Measurements from ENCODE around the gene MAPKAP1. TPM values are rescaled to one million over a fixed set of nuclear protein-coding genes. Genes with fewer than 3 reads are reported as not detected.
A peak's percentile ranks its signal among the peaks of the same experiment; 100 is the strongest.

Gene MAPKAP1
- total RNA-seq, 1 donor from 2014 or later = 62.9 TPM

DNA sequence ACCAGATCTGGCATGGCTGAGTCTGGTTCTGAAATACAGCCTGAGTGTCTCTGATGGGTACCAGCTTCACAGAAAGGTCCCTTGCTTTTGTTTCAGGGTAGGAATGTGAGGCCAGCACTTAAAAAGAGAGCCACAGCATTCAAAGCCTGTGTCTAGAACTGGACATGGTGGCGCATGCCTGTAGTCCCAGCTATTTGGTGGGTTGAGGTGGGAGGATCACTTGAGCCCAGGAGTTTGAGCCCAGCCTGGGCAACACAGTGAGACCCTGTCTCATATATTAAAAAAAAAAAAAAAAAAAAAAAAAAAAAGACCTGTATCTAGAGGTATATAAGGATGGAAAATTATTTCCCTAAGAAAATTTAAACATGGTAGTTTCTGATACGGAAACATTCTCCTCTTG lies 243.1 kb downstream of the MAPKAP1 start:
- no peaks in the 10 kb centered on the region for H3K27me3 Mint-ChIP-seq (ENCODE audit: low read depth)
- no peak overlapping the region for H3K27ac Mint-ChIP-seq
- no peak overlapping the region for H3K4me3 Mint-ChIP-seq
- DNase-seq (ENCODE audit: low spot score in 2 of 2, unreplicated experiment in 2 of 2) = no peak
- TF ChIP-seq, protein P1, sequence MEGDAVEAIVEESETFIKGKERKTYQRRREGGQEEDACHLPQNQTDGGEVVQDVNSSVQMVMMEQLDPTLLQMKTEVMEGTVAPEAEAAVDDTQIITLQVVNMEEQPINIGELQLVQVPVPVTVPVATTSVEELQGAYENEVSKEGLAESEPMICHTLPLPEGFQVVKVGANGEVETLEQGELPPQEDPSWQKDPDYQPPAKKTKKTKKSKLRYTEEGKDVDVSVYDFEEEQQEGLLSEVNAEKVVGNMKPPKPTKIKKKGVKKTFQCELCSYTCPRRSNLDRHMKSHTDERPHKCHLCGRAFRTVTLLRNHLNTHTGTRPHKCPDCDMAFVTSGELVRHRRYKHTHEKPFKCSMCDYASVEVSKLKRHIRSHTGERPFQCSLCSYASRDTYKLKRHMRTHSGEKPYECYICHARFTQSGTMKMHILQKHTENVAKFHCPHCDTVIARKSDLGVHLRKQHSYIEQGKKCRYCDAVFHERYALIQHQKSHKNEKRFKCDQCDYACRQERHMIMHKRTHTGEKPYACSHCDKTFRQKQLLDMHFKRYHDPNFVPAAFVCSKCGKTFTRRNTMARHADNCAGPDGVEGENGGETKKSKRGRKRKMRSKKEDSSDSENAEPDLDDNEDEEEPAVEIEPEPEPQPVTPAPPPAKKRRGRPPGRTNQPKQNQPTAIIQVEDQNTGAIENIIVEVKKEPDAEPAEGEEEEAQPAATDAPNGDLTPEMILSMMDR (IDR thresholded peaks at IDR 0.05; ENCODE audit: unreplicated experiment) = no peak
- H3K36me3 Mint-ChIP-seq = peaks cover 3% of the 10 kb centered on the region
- H3K4me1 Mint-ChIP-seq = peaks cover 39% of the 10 kb centered on the region
- H3K9me3 Mint-ChIP-seq = no peaks in the 10 kb centered on the region

DNA sequence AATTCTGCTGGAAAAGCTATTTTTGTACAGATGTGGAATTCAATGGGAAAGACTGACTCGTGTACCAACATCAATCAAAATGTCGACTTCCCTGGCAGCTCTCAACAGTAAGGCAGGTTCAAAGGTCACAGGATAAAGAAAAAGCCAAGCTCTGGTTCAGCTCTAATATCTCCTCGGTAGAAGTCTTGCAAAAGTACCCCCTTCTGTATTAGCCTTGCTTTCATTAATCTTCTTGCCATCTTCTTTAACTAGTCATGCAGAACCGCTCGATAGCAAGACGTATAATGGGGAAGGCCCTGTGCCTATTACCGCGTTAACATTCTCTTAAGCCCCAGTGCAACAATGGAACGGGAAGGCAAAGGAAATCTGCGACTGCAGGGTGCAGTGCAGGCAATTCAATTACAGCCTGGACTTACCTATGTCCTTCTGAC lies 244.1 kb downstream of the MAPKAP1 start:
- Mint-ChIP-seq H3K4me3 (no peak overlapping the region), H3K36me3 (peaks cover 10% of the 10 kb centered on the region), H3K4me1 (peaks cover 35% of the 10 kb centered on the region), H3K27me3 (ENCODE audit: low read depth) (no peaks in the 10 kb centered on the region), H3K27ac (no peak overlapping the region), H3K9me3 (peaks cover 4% of the 10 kb centered on the region)
- TF ChIP-seq, protein P1 (IDR thresholded peaks at IDR 0.05; ENCODE audit: unreplicated experiment) = no peak
- DNase-seq (ENCODE audit: low spot score in 2 of 2, unreplicated experiment in 2 of 2) = no peak

DNA sequence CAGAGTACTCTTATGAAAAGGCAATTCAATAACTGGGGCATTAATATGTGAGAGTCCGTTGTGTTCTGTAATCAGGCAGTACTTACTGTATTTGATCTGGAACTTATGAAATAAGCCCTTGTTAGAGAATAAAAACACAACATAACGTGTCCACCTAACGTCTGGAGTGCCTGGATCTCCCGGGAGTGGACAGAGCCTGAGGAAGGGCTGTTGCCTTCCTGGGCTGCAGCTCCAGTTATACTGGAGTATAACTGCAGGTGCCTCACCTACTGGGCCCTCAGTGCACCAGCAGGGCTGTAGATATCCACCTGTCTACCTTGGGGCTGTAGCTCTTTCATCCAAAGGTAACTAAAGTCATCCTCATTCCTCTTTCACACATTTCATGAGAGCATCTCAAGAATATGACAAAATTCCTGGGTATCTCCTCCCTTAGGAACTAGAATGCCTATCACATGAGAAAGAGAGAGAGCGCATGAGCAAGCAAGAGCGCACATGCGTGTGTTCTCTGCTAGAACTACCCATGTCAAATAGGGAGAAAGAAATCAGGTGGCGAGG lies 245.3 kb downstream of the MAPKAP1 start:
- H3K27me3 Mint-ChIP-seq (ENCODE audit: low read depth) = no peaks in the 10 kb centered on the region
- H3K9me3 Mint-ChIP-seq = peaks cover 12% of the 10 kb centered on the region
- H3K27ac Mint-ChIP-seq = no peak overlapping the region
- peaks cover 20% of the 10 kb centered on the region for H3K36me3 Mint-ChIP-seq
- H3K4me3 Mint-ChIP-seq = no peak overlapping the region
- TF ChIP-seq, protein P1 (IDR thresholded peaks at IDR 0.05; ENCODE audit: unreplicated experiment) = no peak
- peaks cover 35% of the 10 kb centered on the region for H3K4me1 Mint-ChIP-seq
- DNase-seq (ENCODE audit: low spot score in 2 of 2, unreplicated experiment in 2 of 2) = no peak

DNA sequence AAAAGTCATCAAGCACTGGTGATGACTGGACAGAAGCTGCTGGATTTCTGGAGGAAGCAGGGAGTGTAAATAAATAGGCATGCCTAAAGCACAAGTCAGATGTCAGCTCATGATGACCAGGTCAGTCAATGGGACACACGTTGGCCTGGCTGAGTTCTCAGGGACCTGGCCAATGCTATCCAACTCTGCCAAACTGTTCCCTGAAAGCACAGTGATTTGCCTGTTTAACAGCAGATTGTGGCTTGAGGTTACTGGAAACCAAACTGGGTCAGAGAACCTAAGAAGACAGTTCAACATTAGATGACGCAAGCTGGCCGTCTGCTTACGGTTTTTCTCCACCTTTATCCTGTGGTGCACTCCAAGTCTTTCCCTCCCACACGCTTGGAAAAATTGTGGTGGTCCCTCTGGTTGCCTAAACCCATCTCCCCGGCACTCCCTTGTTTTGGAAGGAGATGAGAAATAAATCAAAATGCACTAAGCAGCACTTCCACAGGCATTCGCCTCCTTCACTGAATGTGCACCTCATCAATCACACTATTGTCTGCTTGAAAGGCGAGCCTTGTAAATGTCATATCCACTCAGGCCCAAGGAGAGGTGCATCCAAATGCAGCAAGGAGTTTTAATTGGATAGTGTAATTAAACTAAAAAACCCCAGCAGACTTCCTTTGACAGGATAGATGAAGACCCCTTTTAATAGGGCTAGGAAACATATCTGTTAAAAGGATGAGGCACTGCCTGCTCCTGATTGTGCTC lies 245.9 kb downstream of the MAPKAP1 start:
- no peak for DNase-seq (ENCODE audit: low spot score in 2 of 2, unreplicated experiment in 2 of 2)
- H3K36me3 Mint-ChIP-seq = peaks cover 26% of the 10 kb centered on the region
- H3K4me1 Mint-ChIP-seq = peaks cover 35% of the 10 kb centered on the region
- H3K4me3 Mint-ChIP-seq = no peak overlapping the region
- H3K9me3 Mint-ChIP-seq = peaks cover 18% of the 10 kb centered on the region
- H3K27me3 Mint-ChIP-seq (ENCODE audit: low read depth) = no peaks in the 10 kb centered on the region
- peak overlapping the region; percentile 19 for H3K27ac Mint-ChIP-seq
- TF ChIP-seq, protein P1 (IDR thresholded peaks at IDR 0.05; ENCODE audit: unreplicated experiment) = no peak

DNA sequence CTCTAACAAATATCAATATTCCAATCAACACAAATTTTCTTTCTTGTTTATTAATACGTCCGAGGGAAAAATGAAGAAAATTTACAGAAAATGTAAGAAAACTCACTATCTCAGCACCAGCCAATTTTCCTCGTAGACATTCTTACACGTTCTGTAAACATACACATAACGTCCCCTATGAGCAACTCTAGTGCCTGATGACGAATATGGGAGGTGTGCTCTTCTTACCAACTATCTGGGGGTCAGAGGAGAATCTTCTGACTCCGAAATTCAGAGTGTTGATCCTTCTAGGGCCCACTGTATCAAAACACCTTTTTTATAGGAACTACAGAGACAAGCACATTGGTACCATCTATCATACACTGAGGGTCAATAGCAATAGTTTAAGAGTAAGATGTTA lies 246.7 kb downstream of the MAPKAP1 start:
- Mint-ChIP-seq H3K36me3 (peaks cover 33% of the 10 kb centered on the region), H3K4me3 (no peak overlapping the region), H3K27me3 (ENCODE audit: low read depth) (no peaks in the 10 kb centered on the region), H3K27ac (no peak overlapping the region), H3K4me1 (peaks cover 35% of the 10 kb centered on the region), H3K9me3 (peaks cover 24% of the 10 kb centered on the region)
- no peak for DNase-seq (ENCODE audit: low spot score in 2 of 2, unreplicated experiment in 2 of 2)
- TF ChIP-seq, protein P1 (IDR thresholded peaks at IDR 0.05; ENCODE audit: unreplicated experiment) = no peak
